Retinal pigment epithelial cell (primary cell): ENCODE measurements around the gene AMY2A.
"Not testable (repeated sequence)": the region's sequence is repeated elsewhere in the genome, so short reads cannot be mapped to it uniquely, and the experiment has no call there.

ENCODE experiments used
- DNase-seq: peaks from one replicate; pipeline ENCODE4 v3.0.0-alpha.2; 2010; ENCODE audit warnings: low read depth
- H3K4me3 ChIP-seq: 2 replicates; pipeline ENCODE4 v1.5.1; 2011; ENCODE audit warnings: mild to moderate bottlenecking, low read length, control low read depth, moderate library complexity
- CTCF ChIP-seq: conservative IDR thresholded peaks from 2 replicates; pipeline ENCODE4 v1.5.1; 2011; ENCODE audit warnings: low read depth, low read length, control low read depth, inconsistent platforms

Gene AMY2A

GRCh38 chr1:103616994-103617477 is at the start of gene AMY2A:
Gene AMY2A (plus strand): TSS chr1:103617427. CDS start chr1:103617441, 14 bp downstream.
- DNase-seq, H3K4me3 ChIP-seq: not testable (repeated sequence)

GRCh38 chr1:103569493-103569892 is 47.7 kb upstream of the AMY2A start:
- H3K4me3 ChIP-seq = no peak overlapping the region
- DNase-seq = no peak
- no peak for TF ChIP-seq CTCF

GRCh38 chr1:103571289-103571688 is 45.9 kb upstream of the AMY2A start, which contains the start of gene AMY2B:
Gene AMY2B (plus strand): TSS chr1:103571589. CDS start chr1:103571603, 14 bp downstream.
- not testable (repeated sequence) for DNase-seq, H3K4me3 ChIP-seq

GRCh38 chr1:103576065-103576464 is 41.2 kb upstream of the AMY2A start:
- DNase-seq = no peak
- no peak for TF ChIP-seq CTCF
- no peak overlapping the region for H3K4me3 ChIP-seq

GRCh38 chr1:103576784-103577183 is 40.4 kb upstream of the AMY2A start:
- H3K4me3 ChIP-seq, DNase-seq: not testable (repeated sequence)

- H3K4me3 ChIP-seq = no peak overlapping the region
- DNase-seq = no peak
- TF ChIP-seq CTCF = no peak
Observed at GRCh38 chr1:103582464-103582863, 34.8 kb upstream of the AMY2A start.

GRCh38 chr1:103583887-103584286 is 33.3 kb upstream of the AMY2A start:
- no peak for DNase-seq
- no peak for TF ChIP-seq CTCF
- no peak overlapping the region for H3K4me3 ChIP-seq

- no peak for DNase-seq
- H3K4me3 ChIP-seq = no peak overlapping the region
- TF ChIP-seq CTCF = no peak
Observed at GRCh38 chr1:103584537-103584936, 32.7 kb upstream of the AMY2A start.

- not testable (repeated sequence) for DNase-seq, H3K4me3 ChIP-seq
Observed at GRCh38 chr1:103602740-103603139, 14.5 kb upstream of the AMY2A start.
